SU-DHL-6 (cell line): ENCODE results near the gene SEPHS1.

ENCODE experiments used
- EZH2phosphoT487 ChIP-seq: fragments of 200-600 bp; sonication (generic), shearing (Covaris generic); conservative IDR thresholded peaks from 2 replicates; pipeline ENCODE4 v1.6.1; 2018; ENCODE audit warnings: mild to moderate bottlenecking, antibody characterized with exemption, low read length, moderate library complexity, mixed read lengths
- TF ChIP-seq, protein P1 (sequence below): fragments of 200-600 bp; sonication (generic); IDR thresholded peaks from one replicate; pipeline ENCODE4 v1.5.1; 2017; ENCODE audit warnings: antibody characterized with exemption, mild to moderate bottlenecking, low read length, moderate library complexity; ENCODE audit not compliant: insufficient read depth, poor library complexity, severe bottlenecking

DNA sequence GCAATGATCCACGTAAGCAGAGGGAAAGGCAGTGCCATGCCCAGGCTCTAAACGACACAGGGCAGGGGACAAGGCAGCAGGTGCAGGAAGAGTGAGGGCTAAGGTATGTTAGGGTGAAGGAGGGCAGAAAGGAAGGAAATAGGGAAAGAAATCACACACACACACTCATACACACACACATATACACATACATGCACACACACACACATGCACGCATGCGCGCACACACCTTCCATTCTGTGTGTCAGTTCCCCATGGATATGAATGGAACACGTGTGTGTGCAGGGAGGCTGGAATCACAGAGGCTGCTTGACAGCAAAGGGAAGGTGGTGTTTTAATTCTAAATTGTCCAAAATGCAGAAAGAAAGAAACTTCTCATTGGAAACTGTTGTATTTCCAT, 42.0 kb downstream of the SEPHS1 start:
- TF ChIP-seq, protein P1, sequence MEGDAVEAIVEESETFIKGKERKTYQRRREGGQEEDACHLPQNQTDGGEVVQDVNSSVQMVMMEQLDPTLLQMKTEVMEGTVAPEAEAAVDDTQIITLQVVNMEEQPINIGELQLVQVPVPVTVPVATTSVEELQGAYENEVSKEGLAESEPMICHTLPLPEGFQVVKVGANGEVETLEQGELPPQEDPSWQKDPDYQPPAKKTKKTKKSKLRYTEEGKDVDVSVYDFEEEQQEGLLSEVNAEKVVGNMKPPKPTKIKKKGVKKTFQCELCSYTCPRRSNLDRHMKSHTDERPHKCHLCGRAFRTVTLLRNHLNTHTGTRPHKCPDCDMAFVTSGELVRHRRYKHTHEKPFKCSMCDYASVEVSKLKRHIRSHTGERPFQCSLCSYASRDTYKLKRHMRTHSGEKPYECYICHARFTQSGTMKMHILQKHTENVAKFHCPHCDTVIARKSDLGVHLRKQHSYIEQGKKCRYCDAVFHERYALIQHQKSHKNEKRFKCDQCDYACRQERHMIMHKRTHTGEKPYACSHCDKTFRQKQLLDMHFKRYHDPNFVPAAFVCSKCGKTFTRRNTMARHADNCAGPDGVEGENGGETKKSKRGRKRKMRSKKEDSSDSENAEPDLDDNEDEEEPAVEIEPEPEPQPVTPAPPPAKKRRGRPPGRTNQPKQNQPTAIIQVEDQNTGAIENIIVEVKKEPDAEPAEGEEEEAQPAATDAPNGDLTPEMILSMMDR = no peak
- no peak for TF ChIP-seq EZH2phosphoT487
